A549 (cell line): ENCODE measurements around the gene ATP10B. TPM values are rescaled to one million over a fixed set of nuclear protein-coding genes. Genes with fewer than 3 reads are reported as not detected.

Experiments
- ATAC-seq, 2 experiments: fragments of 200-7000 bp in 1 of 2; fragments of >200 bp in 1 of 2; cut with Nextera tagmentation in 1 of 2; cut with Tn5 transposase in 1 of 2; 3 replicates each; pipeline versions ENCODE4 v1.8.0 to v1.9.1; 2018 to 2020; ENCODE audit warnings: mild to moderate bottlenecking in 1 of 2, moderate library complexity in 1 of 2
- CTCF ChIA-PET: fragments of 300-600 bp; sonication (Branson Sonifier 250); formaldehyde crosslinking; extraction: SDS; loops from one replicate; lab custom pipeline; 2021; ENCODE audit warnings: antibody characterized with exemption, inconsistent platforms; lab: Yijun Ruan, JAX
- POLR2A ChIA-PET: fragments of 350-600 bp; formaldehyde crosslinking; extraction: SDS; loops from one replicate; lab custom pipeline; 2021; ENCODE audit warnings: antibody characterized with exemption, inconsistent platforms; lab: Yijun Ruan, JAX
- DNase-seq, 2 experiments: peaks; one replicate each; pipeline versions ENCODE4 v3.0.0 to v3.0.0-alpha.2; 2011 to 2016; ENCODE audit warnings: low read depth in 1 of 2, low spot score in 1 of 2
- FAIRE-seq: peaks from 2 replicates; lab custom pipeline; 2011; peaks lifted over from hg19 to GRCh38; lab: Jason Lieb, UNC
- H3K27ac ChIP-seq, 2 experiments: fragments of >200 bp; sonication (Bioruptor Twin); formaldehyde crosslinking; 3 replicates each; pipeline ENCODE4 v1.5.1; 2016 to 2017
- H3K4me1 ChIP-seq: fragments of >200 bp; sonication (Bioruptor Twin); formaldehyde crosslinking; 3 replicates; pipeline ENCODE4 v1.6.1; 2016
- H3K4me2 ChIP-seq: fragments of >200 bp; sonication (Bioruptor Twin); formaldehyde crosslinking; 3 replicates; pipeline ENCODE4 v1.6.1; 2016
- H3K4me3 ChIP-seq: fragments of >200 bp; sonication (Bioruptor Twin); formaldehyde crosslinking; 3 replicates; pipeline ENCODE4 v1.5.1; 2016
- H3K9me3 ChIP-seq: fragments of >200 bp; sonication (Bioruptor Twin); formaldehyde crosslinking; 3 replicates; pipeline ENCODE4 v1.6.1; 2016
- CBX2 ChIP-seq: fragments of 200-600 bp; sonication (generic); IDR thresholded peaks from 2 replicates; pipeline ENCODE4 v1.6.1; 2016; ENCODE audit warnings: low read depth, mild to moderate bottlenecking, borderline replicate concordance
- CBX8 ChIP-seq: fragments of 200-600 bp; sonication (generic); IDR thresholded peaks from 2 replicates; pipeline ENCODE4 v1.6.1; 2016
- CEBPB ChIP-seq, 2 experiments: fragments of >200 bp in 1 of 2; sonication (Bioruptor Twin) in 1 of 2; formaldehyde crosslinking in 1 of 2; IDR thresholded peaks; 2 replicates each; pipeline ENCODE4 v1.6.1; 2012 to 2016
- CHD2 ChIP-seq: fragments of 150-350 bp; IDR thresholded peaks from 2 replicates; pipeline ENCODE4 v1.6.1; 2014; ENCODE audit warnings: low read length; ENCODE audit not compliant: partially characterized antibody
- E2F6 ChIP-seq: IDR thresholded peaks from 2 replicates; pipeline ENCODE4 v1.6.1; 2012; ENCODE audit warnings: low read depth, borderline replicate concordance
- ESRRA ChIP-seq: fragments of 150-350 bp; IDR thresholded peaks from 2 replicates; pipeline ENCODE4 v1.6.1; 2014; ENCODE audit warnings: mild to moderate bottlenecking, low read length, borderline replicate concordance
- GATA3 ChIP-seq: IDR thresholded peaks from 2 replicates; pipeline ENCODE4 v1.6.1; 2012; ENCODE audit warnings: borderline replicate concordance
- JUN ChIP-seq, 2 experiments: fragments of >200 bp; sonication (Bioruptor Twin); formaldehyde crosslinking; IDR thresholded peaks; 2 replicates in 1 of 2; 3 replicates in 1 of 2; pipeline ENCODE4 v1.6.1; 2016 to 2017
- KDM1A ChIP-seq: fragments of 200-600 bp; sonication (generic); IDR thresholded peaks from 2 replicates; pipeline ENCODE4 v1.6.1; 2016; ENCODE audit warnings: low read depth, mild to moderate bottlenecking
- MYC ChIP-seq: IDR thresholded peaks from 2 replicates; pipeline ENCODE4 v1.6.1; 2012; ENCODE audit warnings: mild to moderate bottlenecking, inconsistent platforms, low read length, improper control_type of control experiment, borderline replicate concordance
- SREBF2 ChIP-seq: fragments of 450-650 bp; IDR thresholded peaks from 2 replicates; pipeline ENCODE4 v1.6.1; 2014; ENCODE audit warnings: mild to moderate bottlenecking, moderate library complexity
- USF2 ChIP-seq: fragments of 450-650 bp; IDR thresholded peaks from 2 replicates; pipeline ENCODE4 v1.6.1; 2014; ENCODE audit warnings: antibody characterized with exemption
- ZNF302 ChIP-seq: fragments of 250-450 bp; sonication (Bioruptor Pico); IDR thresholded peaks from 2 replicates; pipeline ENCODE4 v1.9.0; 2021; ENCODE audit warnings: inconsistent platforms, mild to moderate bottlenecking, moderate library complexity
- WGBS: methylation state at CpG from one replicate; pipeline ENCODE4 v1.1.6; 2017; ENCODE audit errors: missing lambda C conversion rate; 5-methylcytosine and 5-hydroxymethylcytosine counted together
- polyA plus RNA-seq, 4 experiments: library from polyadenylated mRNA; depleted of rRNA in 3 of 4; stranded (reverse); fragments of >200 nt; fragmentation: RNase III in 1 of 4; extraction: RNeasy Plus Mini Kit Qiagen cat#74134 plus additional on column Dnase treatment in 1 of 4; gene quantifications; 2 replicates in 3 of 4; 3 replicates in 1 of 4; pipeline ENCODE4 v1.2.3, GENCODE V29; 2011 to 2017
- TF ChIP-seq, protein P1 (sequence below): fragments of 150-350 bp; IDR thresholded peaks from 2 replicates; pipeline ENCODE4 v1.6.1; 2014; ENCODE audit warnings: low read depth, mild to moderate bottlenecking, low read length
- TF ChIP-seq, protein P2 (sequence below): fragments of >200 bp; sonication (Bioruptor Twin); formaldehyde crosslinking; IDR thresholded peaks from 3 replicates; pipeline ENCODE4 v1.5.1; 2016

The ATP10B gene
- polyA plus RNA-seq, 2 of the 4 experiments (the other 2 are of a cell fraction), result not detected

DNA sequence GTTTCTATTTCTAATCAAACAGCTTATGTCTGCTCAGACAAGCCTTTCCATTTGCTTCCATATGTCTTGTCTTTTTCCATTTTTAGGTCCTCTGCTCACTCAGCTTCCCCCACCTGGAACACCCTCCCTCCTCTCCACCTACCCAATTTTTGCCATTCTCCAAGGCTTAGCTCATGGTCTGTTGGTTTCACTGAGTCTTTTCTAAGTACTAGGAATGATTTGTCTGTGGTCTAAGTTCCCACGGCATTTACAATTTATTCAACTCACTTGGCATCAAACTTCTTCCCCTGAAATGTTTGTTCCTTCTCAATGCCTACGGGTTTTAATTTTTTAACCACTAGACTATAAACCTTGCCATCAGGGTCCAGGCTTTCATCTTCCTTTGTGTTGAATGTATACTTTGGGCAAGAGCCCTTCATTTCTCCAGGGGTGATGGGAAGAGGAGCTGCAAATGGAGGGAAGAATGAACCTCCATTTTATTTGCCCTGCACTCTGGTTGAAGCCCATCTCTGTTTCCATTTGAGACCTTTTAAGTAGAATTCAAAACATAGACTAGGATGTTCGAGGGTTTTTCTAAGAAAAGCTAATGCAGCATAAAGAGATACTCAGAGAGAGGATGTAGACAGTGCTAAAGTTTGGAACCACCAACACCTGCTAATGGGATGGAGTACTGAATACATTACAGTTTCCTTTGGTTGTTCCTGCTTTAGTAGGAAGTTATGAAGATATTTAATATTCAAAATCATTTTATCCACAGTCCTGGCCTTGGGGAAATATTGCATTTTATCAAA lies 326.3 kb downstream of the ATP10B start (continued):
- TF ChIP-seq, protein P1, sequence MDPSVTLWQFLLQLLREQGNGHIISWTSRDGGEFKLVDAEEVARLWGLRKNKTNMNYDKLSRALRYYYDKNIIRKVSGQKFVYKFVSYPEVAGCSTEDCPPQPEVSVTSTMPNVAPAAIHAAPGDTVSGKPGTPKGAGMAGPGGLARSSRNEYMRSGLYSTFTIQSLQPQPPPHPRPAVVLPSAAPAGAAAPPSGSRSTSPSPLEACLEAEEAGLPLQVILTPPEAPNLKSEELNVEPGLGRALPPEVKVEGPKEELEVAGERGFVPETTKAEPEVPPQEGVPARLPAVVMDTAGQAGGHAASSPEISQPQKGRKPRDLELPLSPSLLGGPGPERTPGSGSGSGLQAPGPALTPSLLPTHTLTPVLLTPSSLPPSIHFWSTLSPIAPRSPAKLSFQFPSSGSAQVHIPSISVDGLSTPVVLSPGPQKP, result no peak

- WGBS, result 0% methylated on average over 1 of the region's 1 CpG
- H3K27ac ChIP-seq, result no peak overlapping the region
- no peak overlapping the region for H3K4me3 ChIP-seq
- CTCF ChIA-PET, result no interaction called here
- TF ChIP-seq JUN (IDR thresholded peaks at IDR 0.05), result no peak
- TF ChIP-seq, protein P2, sequence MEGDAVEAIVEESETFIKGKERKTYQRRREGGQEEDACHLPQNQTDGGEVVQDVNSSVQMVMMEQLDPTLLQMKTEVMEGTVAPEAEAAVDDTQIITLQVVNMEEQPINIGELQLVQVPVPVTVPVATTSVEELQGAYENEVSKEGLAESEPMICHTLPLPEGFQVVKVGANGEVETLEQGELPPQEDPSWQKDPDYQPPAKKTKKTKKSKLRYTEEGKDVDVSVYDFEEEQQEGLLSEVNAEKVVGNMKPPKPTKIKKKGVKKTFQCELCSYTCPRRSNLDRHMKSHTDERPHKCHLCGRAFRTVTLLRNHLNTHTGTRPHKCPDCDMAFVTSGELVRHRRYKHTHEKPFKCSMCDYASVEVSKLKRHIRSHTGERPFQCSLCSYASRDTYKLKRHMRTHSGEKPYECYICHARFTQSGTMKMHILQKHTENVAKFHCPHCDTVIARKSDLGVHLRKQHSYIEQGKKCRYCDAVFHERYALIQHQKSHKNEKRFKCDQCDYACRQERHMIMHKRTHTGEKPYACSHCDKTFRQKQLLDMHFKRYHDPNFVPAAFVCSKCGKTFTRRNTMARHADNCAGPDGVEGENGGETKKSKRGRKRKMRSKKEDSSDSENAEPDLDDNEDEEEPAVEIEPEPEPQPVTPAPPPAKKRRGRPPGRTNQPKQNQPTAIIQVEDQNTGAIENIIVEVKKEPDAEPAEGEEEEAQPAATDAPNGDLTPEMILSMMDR, result no peak
- TF ChIP-seq, all 56 proteins: peak for 0
- no peak overlapping the region for H3K4me2 ChIP-seq
- H3K4me1 ChIP-seq, result no peaks in the 10 kb centered on the region
- POLR2A ChIA-PET, result no interaction called here
- DNase-seq (no peak), FAIRE-seq (no peak), ATAC-seq (no peak)
- H3K9me3 ChIP-seq, result no peaks in the 10 kb centered on the region
These were observed 327.2 kb downstream of the ATP10B start for GRCh38 chr5:160524827-160525226.

DNA sequence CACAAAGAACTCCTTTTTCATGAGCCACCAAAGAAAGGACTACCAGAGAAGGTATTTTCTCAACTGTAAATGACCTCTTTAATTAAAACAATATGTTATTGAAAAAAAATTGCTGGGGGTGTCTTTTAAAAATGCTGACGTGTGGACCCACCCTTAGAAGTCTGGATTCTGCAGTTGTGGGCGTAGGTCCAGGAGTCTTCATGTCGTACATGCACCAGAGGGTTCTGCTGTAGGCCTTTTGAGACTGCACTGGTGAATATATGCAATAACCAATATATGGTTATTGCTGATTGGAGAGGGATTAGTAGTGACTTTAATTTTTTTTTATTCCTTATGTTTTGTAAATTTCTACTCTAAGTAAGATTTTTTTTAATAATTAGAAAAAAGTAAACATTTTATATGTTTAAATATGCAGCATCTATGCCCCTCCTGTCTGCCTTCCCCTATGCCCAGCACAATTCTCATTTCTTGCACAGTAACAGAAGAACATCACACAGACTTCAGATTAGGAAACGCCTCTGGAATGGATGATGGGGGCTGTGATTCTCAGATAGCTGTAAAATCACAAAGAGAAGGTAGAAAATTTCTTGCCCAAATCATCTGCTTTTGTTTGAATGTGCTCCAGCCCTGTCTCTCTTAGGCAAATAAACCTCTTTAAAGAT lies 328.4 kb downstream of the ATP10B start:
- FAIRE-seq, result no peak
- Histone ChIP-seq H3K4me3 (no peak overlapping the region), H3K27ac (no peak overlapping the region), H3K4me1 (no peaks in the 10 kb centered on the region), H3K9me3 (no peaks in the 10 kb centered on the region), H3K4me2 (no peak overlapping the region)
- ChIA-PET POLR2A (no interaction called here), CTCF (no interaction called here)
- no peak for DNase-seq
- ATAC-seq, result no peak
- 15% methylated on average over 4 of the region's 4 CpGs for WGBS
- TF ChIP-seq CEBPB (IDR thresholded peaks at IDR 0.05) (no peak), ESRRA (no peak), CBX8 (no peak), GATA3 (no peak), SREBF2 (no peak), MYC (no peak), KDM1A (no peak), CBX2 (no peak)

GRCh38 chr5:160521392-160521663 lies 330.7 kb downstream of the ATP10B start:
- no peaks in the 10 kb centered on the region for H3K4me1 ChIP-seq
- no peak for ATAC-seq
- POLR2A ChIA-PET, result no interaction called here
- H3K27ac ChIP-seq, result no peak overlapping the region
- H3K9me3 ChIP-seq, result no peaks in the 10 kb centered on the region
- H3K4me2 ChIP-seq, result no peak overlapping the region
- H3K4me3 ChIP-seq, result no peak overlapping the region
- CTCF ChIA-PET, result interaction anchor here (1.8 kb wide), 1 partner anchor 14 kb away, joined by 3 read pairs; no protein-coding TSS in a partner anchor
- TF ChIP-seq CBX2, result no peak
- no peak for TF ChIP-seq E2F6
- TF ChIP-seq CHD2, result no peak
- no peak for TF ChIP-seq ZNF302 (CRISPR knock-in tag)
- no peak for TF ChIP-seq USF2
- no peak for DNase-seq
- no peak for FAIRE-seq
